ENCODE results near the gene PARVA.
A peak's percentile ranks its signal among the peaks of the same experiment; 100 is the strongest.

PARVA gene

GRCh38 chr11:12460466-12460865 lies 83.1 kb downstream of the PARVA start:
- DNase-seq: no peak

GRCh38 chr11:12461516-12461915 lies 84.1 kb downstream of the PARVA start:
- peak; percentile 23 to 85 for DNase-seq

GRCh38 chr11:12464303-12464702 lies 86.9 kb downstream of the PARVA start:
- no peak for DNase-seq

GRCh38 chr11:12465332-12465731 lies 88.0 kb downstream of the PARVA start:
- no peak for DNase-seq

GRCh38 chr11:12467610-12468009 lies 90.2 kb downstream of the PARVA start:
- DNase-seq: no peak

GRCh38 chr11:12469451-12469850 lies 92.1 kb downstream of the PARVA start:
- no peak for DNase-seq

GRCh38 chr11:12470236-12470635 lies 92.9 kb downstream of the PARVA start:
- DNase-seq: no peak

GRCh38 chr11:12472401-12473005 lies 95.1 kb downstream of the PARVA start:
- no peak for DNase-seq

- no peak for DNase-seq
Observed at GRCh38 chr11:12473381-12473780, 96.0 kb downstream of the PARVA start.

GRCh38 chr11:12474871-12475270 lies 97.5 kb downstream of the PARVA start:
- DNase-seq: no peak

GRCh38 chr11:12478743-12479142 lies 101.4 kb downstream of the PARVA start:
- DNase-seq: no peak

GRCh38 chr11:12480401-12480800 lies 103.0 kb downstream of the PARVA start:
- DNase-seq: no peak

GRCh38 chr11:12482839-12483238 lies 105.5 kb downstream of the PARVA start:
- DNase-seq: no peak

- DNase-seq: no peak
Observed at GRCh38 chr11:12483604-12484003, 106.2 kb downstream of the PARVA start.

- no peak for DNase-seq
Observed at GRCh38 chr11:12485328-12485727, 108.0 kb downstream of the PARVA start.

GRCh38 chr11:12489246-12489772 lies 111.9 kb downstream of the PARVA start:
- DNase-seq: no peak

- no peak for DNase-seq
Observed at GRCh38 chr11:12494699-12495098, 117.3 kb downstream of the PARVA start.

- DNase-seq: no peak
Observed at GRCh38 chr11:12496181-12497025, 119.0 kb downstream of the PARVA start.

- DNase-seq: no peak
Observed at GRCh38 chr11:12497431-12497830, 120.1 kb downstream of the PARVA start.

GRCh38 chr11:12499071-12499470 lies 121.7 kb downstream of the PARVA start:
- no peak for DNase-seq

- no peak for DNase-seq
Observed at GRCh38 chr11:12502046-12502445, 124.7 kb downstream of the PARVA start.

GRCh38 chr11:12503039-12503484 lies 125.7 kb downstream of the PARVA start:
- DNase-seq: no peak

- no peak for DNase-seq
Observed at GRCh38 chr11:12503886-12504285, 126.5 kb downstream of the PARVA start.

GRCh38 chr11:12505183-12505582 lies 127.8 kb downstream of the PARVA start:
- no peak for DNase-seq
